Gastrocnemius medialis (tissue), 4 donors: ENCODE data around the gene CCNI2.

ENCODE experiments used
- CTCF ChIP-seq, 5 experiments: fragments of 450-650 bp in 3 of 5; fragments of 200-600 bp in 2 of 5; sonication (generic) in 2 of 5; IDR thresholded peaks in 4 of 5; conservative IDR thresholded peaks in 1 of 5; 1 replicate in 4 of 5; 2 replicates in 1 of 5; pipeline ENCODE4 v1.5.1; 2016 to 2019; ENCODE audit warnings: antibody characterized with exemption in 5 of 5, mild to moderate bottlenecking in 3 of 5, moderate library complexity in 3 of 5
- POLR2A ChIP-seq, 2 donors: fragments of 450-650 bp; IDR thresholded peaks; one replicate each; pipeline ENCODE4 v1.6.1; 2017; ENCODE audit warnings: antibody characterized with exemption in 2 of 2, mild to moderate bottlenecking in 2 of 2, moderate library complexity in 2 of 2

- no peak for TF ChIP-seq POLR2A (IDR thresholded peaks at IDR 0.05)
- TF ChIP-seq CTCF (IDR thresholded peaks at IDR 0.05 in 4 of 5, conservative IDR thresholded peaks at IDR 0.05 in 1 of 5), result no peak
Measured at GRCh38 chr5:132797651-132798050, 50.4 kb downstream of the CCNI2 start.
